Activated effector memory CD4-positive, alpha-beta T cell treated with Interleukin-2 at 50 U/mL for 16 hours (primary cell): Measurements from ENCODE around the gene C5orf34.
"Not testable (repeated sequence)": the region's sequence is repeated elsewhere in the genome, so short reads cannot be mapped to it uniquely, and the experiment has no call there.

Experiments
- DNase-seq: peaks from one replicate; pipeline ENCODE4 v3.0.0-alpha.2; 2020

Gene C5orf34

GRCh38 chr5:43514471-43514815 is 505 bp downstream of the C5orf34 start:
- DNase-seq: no peak

DNA sequence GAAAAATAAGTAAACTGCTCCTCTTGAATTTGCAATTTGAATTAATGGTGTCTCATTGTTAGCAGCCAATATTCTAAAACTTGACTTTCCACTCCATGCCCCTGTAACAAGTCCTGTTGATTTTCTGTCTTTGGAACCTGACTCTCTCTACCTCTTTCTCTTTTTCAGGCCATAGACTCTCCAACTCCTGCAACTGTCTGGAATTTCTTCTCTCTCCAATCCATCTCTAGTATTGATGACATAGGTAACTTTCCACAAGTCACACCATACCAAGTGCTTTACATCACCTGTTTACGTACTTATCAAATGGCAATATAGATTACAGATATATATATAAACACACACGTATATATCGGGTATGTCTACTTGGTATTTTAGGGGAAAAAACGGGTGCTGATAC is 923 bp downstream of the C5orf34 start:
- DNase-seq: no peak

DNA sequence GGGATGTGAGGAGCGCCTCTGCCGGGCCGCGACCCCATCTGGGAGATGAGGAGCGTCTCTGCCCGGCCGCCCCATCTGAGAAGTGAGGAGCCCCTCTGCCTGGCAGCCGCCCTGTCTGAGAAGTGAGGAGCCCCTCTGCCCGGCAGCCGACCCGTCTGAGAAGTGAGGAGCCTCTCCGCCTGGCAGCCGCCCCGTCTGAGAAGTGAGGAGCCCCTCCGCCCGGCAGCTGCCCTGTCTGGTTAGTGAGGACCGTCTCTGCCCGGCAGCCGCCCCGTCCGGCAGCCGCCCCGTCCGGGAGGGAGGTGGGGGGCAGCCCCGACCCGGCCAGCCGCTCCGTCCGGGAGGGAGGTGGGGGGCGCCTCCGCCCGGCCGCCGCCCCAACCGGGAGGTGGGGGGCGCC is 3.9 kb downstream of the C5orf34 start:
- DNase-seq: not testable (repeated sequence)

DNA sequence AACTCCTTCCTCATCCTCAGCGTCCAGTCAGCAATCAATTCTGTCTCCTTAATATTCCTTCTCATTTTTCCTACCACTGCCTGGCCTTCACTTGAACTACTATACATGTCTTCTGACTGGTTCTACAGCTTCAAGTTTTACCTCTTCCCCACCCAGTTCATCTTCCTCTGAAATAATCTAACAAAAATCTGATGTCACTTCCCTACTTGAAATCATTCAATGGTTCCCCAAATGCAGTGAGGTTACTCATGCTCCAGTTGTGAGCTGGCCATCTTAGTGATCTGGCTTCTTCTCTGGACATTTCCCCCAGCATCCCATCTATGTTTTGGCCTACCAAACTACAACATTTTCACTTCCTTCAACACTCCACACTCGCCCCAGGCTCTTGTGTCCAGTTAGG is 16.4 kb downstream of the C5orf34 start:
- DNase-seq: no peak

DNA sequence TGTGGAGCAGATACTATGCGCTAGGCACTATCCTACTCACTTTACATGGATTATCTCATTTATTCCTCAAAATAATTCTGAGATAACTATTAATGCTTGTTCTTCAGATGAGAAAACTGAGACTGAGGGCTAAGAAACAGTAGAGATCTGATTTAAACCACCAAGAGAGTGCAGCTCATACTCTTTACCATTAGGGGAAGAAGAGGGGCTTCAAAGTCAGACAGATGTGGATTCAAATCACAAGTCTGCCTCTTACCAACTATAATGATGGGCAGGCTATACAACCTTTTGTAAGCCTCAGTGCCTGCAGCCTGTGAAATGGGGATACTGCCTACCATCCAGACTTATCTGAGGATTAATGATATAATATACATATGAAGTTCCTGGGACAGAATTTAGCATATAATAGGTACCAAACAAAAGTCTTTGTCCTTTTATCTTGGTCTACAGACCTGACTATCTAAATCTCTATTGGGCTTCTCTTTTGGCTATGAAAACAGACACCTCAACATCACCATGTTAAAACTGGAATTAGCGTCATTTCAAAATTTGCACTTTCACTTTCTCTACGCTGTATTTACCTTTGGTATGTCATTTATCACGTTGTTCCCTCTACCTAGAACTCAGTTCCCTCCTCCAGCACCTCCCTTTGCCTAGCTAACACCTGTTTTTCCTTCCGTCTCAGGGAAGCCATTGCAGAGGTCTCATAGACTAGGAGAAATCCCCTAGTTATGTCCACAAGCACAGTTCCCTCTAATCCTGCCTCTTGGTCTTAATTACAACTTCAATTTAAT is 17.4 kb downstream of the C5orf34 start:
- no peak for DNase-seq

GRCh38 chr5:43491326-43491725 is 23.6 kb downstream of the C5orf34 start:
- no peak for DNase-seq

GRCh38 chr5:43486353-43486752 is 28.6 kb downstream of the C5orf34 start:
- DNase-seq: no peak

DNA sequence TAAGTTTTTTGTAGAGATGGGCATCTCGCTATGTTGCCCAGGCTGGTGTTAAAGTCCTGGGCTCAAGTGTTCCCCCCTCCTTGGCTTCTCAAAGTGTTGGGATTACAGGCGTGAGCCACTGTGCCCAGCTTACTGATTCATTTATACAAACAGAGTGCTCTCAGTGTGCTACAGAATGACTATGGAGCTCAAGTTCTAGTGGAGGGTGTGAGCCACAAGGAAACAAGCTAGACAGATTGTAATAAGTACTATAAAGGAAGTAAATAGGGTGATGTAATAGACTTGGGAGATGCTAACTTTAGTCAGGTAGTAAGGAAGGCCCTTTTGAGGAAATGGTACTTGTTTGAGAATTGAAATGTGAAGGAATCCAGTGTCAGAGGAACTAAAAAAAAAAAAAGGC is 29.5 kb downstream of the C5orf34 start:
- DNase-seq: no peak

- DNase-seq: peak; percentile 84
These were observed 30.7 kb downstream of the C5orf34 start for GRCh38 chr5:43484106-43484849.

DNA sequence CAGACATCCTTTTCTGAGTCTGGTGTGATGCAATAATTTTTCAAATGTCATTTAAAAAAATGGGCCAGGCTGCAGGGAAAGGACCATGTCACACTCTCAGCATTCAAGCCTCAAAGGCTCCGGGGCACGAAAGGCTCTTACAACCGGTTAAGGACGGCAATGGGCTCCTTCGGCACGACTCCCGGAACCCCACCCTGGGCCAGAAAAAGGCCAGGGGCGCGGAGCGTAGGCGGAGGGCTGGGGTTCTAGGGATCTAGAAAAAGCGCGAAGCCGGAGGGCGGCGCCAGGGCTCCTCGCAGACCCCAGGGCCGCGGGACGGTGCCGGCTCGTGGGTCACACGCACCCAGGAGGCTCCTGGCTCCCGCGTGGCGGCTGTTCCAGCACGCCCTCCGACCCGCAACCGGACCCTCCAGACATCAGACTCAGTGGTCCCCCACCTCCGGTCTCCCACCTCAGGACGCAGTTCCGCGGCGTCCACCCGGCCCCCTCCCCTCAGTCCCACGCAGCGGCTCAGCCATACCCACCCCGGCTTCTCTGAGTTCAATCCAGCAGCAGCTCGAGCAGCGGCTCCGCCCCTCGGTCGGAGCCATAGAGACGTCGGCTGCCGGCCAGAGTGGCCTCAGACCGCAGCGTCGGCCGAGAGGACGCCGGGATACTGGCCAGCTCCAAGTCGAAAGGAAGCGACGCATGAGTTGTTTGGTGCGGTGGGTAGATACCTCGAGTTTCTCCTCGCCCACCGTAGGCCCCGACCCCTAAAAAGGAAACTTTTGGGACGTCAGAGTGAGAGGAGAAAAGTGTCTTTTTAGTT is 31.4 kb downstream of the C5orf34 start, which contains the start of gene TMEM267:
TSS of gene TMEM267 (minus strand) at position 568 of the 808 bp plus-strand sequence. CDS start 29,896 bp downstream, outside the sequence.
- peak; percentile 86 for DNase-seq

GRCh38 chr5:43482490-43483297 is 32.3 kb downstream of the C5orf34 start:
- DNase-seq: no peak

- DNase-seq: no peak
These were observed 45.1 kb downstream of the C5orf34 start for GRCh38 chr5:43469671-43470391.

- DNase-seq: no peak
These were observed 47.8 kb downstream of the C5orf34 start for GRCh38 chr5:43467100-43467499.

GRCh38 chr5:43465455-43465854 is 49.5 kb downstream of the C5orf34 start:
- DNase-seq: not testable (repeated sequence)

GRCh38 chr5:43461066-43461465 is 53.9 kb downstream of the C5orf34 start:
- DNase-seq: no peak

DNA sequence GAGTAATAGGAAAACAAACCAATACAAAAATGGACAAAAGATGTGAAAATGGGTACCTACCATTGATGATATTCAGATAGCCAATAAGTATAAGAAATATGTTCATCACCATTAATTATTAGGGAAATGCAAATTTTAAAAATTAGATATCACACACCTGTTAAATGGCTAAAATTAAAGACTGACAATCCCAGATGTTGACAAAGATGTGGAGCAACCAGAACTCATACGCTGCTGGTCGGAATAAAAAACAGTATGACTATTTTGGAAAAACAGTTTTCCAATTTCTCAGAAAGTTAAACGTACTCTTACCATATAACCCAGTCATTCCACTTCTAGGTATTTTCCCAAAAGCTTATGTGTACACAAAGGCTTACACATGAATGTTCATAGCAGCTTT is 58.4 kb downstream of the C5orf34 start:
- DNase-seq: no peak

DNA sequence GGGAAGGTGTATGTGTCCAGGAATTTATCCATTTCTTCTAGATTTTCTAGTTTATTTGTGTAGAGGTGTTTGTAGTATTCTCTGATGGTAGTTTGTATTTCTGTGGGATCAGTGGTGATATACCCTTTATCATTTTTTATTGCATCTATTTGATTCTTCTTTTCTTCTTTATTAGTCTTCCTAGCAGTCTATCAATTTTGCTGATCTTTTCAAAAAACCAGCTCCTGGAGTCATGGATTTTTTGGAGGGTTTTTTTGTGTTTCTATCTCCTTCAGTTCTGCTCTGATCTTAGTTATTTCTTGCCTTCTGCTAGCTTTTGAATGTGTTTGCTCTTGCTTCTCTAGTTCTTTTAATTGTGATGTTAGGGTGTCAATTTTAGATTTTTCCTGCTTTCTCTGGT is 73.4 kb downstream of the C5orf34 start:
- not testable (repeated sequence) for DNase-seq

DNA sequence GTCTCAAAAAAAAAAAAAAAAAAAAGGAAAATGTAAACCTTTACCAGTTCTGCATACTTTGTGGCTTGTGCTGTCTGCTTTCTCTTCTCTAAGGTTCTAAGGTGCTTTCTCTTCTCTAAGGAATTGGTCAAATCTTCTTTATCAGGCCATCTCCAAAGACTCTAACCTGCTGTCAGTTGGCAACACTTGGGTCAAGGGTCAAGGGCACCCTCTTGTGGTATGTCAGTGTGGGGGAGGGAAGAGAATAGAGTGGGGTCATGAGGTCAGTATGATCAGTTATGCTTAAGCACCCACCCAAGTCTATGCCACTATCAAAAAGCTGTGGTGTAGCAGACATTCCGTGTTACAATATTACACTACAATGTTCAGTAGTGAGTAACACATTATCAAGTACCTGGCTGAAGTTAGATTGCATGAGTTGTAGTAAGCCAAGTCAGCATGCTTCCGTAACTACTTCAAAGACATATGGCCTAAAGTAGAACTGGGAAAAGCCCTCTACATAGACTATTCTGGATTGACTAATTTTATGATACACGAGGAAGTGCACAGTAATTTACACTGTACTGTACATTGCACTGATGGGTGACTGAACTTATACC is 77.8 kb downstream of the C5orf34 start:
- no peak for DNase-seq
